SK-N-SH (cell line): ENCODE measurements around the gene LRRN4. TPM values are rescaled to one million over a fixed set of nuclear protein-coding genes. Genes with fewer than 3 reads are reported as not detected.

Experiments
- CTCF ChIA-PET: fragments of 300-600, 350-600 bp; formaldehyde crosslinking; extraction: SDS; loops from one replicate; lab custom pipeline; 2021; lab: Yijun Ruan, JAX
- POLR2A ChIA-PET: fragments of 350-600 bp; sonication (Branson Sonifier 250); formaldehyde crosslinking; extraction: SDS; loops from one replicate; lab custom pipeline; 2020; ENCODE audit warnings: antibody characterized with exemption, inconsistent platforms; lab: Yijun Ruan, JAX
- DNase-seq: peaks from one replicate; pipeline ENCODE4 v3.0.0; 2012
- H2AFZ ChIP-seq: fragments of 200-600 bp; sonication (generic); 2 replicates; pipeline ENCODE4 v1.8.1; 2016; ENCODE audit warnings: antibody characterized with exemption, mild to moderate bottlenecking, low read depth
- H3F3A ChIP-seq: fragments of 200-600 bp; sonication (generic); replicated peaks from 2 replicates; pipeline ENCODE3; 2016; ENCODE audit warnings: antibody characterized with exemption, mild to moderate bottlenecking; ENCODE audit not compliant: insufficient read depth
- H3K27ac ChIP-seq, 2 experiments: fragments of 200-500 bp in 1 of 2; fragments of 200-600 bp in 1 of 2; sonication (Bioruptor generic) in 1 of 2; sonication (generic), shearing (Covaris generic) in 1 of 2; 2 replicates each; pipeline versions ENCODE4 v1.5.1 to v1.6.1; 2014 to 2016; ENCODE audit warnings: low read depth in 2 of 2, inconsistent platforms in 1 of 2, low read length in 1 of 2, mild to moderate bottlenecking in 1 of 2, mixed read lengths in 1 of 2
- H3K27me3 ChIP-seq: fragments of 200-600 bp; sonication (generic), shearing (Covaris generic); 2 replicates; pipeline ENCODE4 v1.6.1; 2016; ENCODE audit warnings: mixed run types; ENCODE audit not compliant: insufficient read depth
- H3K36me3 ChIP-seq, 2 experiments: fragments of 200-500 bp in 1 of 2; fragments of 200-600 bp in 1 of 2; sonication (Bioruptor generic) in 1 of 2; sonication (generic) in 1 of 2; replicated peaks in 1 of 2; 2 replicates each; pipeline versions ENCODE3 to v1.5.1; 2014 to 2016; ENCODE audit warnings: low read length in 1 of 2, mild to moderate bottlenecking in 1 of 2; ENCODE audit not compliant: insufficient read depth in 2 of 2, control insufficient read depth in 1 of 2
- H3K4me1 ChIP-seq, 2 experiments: fragments of 200-500 bp in 1 of 2; fragments of 200-600 bp in 1 of 2; sonication (Bioruptor generic) in 1 of 2; sonication (generic), shearing (Covaris generic) in 1 of 2; 2 replicates each; pipeline versions ENCODE4 v1.5.1 to v1.6.1; 2014 to 2016; ENCODE audit warnings: low read depth in 1 of 2, low read length in 1 of 2, mixed run types in 1 of 2; ENCODE audit not compliant: insufficient read depth in 2 of 2, control insufficient read depth in 1 of 2
- H3K4me2 ChIP-seq: fragments of 200-600 bp; sonication (generic), shearing (Covaris generic); 2 replicates; pipeline ENCODE4 v1.6.1; 2017; ENCODE audit warnings: mixed run types
- H3K4me3 ChIP-seq, 2 experiments: fragments of 200-500 bp in 1 of 2; fragments of 200-600 bp in 1 of 2; sonication (Bioruptor generic) in 1 of 2; sonication (generic), shearing (Covaris generic) in 1 of 2; 2 replicates each; pipeline versions ENCODE4 v1.5.1 to v1.8.1; 2014 to 2016; ENCODE audit warnings: low read depth in 2 of 2, inconsistent platforms in 1 of 2, low read length in 1 of 2, mild to moderate bottlenecking in 1 of 2, mixed read lengths in 1 of 2, moderate library complexity in 1 of 2
- H3K79me2 ChIP-seq: fragments of 200-600 bp; sonication (generic); 2 replicates; pipeline ENCODE4 v1.8.1; 2017; ENCODE audit warnings: mild to moderate bottlenecking; ENCODE audit not compliant: insufficient read depth
- H3K9ac ChIP-seq: fragments of 200-600 bp; sonication (generic); 2 replicates; pipeline ENCODE4 v1.6.1; 2017; ENCODE audit warnings: mixed run types
- H3K9me2 ChIP-seq: fragments of 200-600 bp; sonication (generic); 2 replicates; pipeline ENCODE4 v1.6.1; 2017; ENCODE audit warnings: mixed run types
- H3K9me3 ChIP-seq: fragments of 200-600 bp; sonication (generic); 2 replicates; pipeline ENCODE4 v1.6.1; 2017; ENCODE audit warnings: mixed run types, mild to moderate bottlenecking, moderate library complexity
- H4K20me1 ChIP-seq: fragments of 200-600 bp; sonication (generic); 2 replicates; pipeline ENCODE4 v1.6.1; 2017; ENCODE audit warnings: mild to moderate bottlenecking, mixed run types; ENCODE audit not compliant: insufficient read depth
- CHD2 ChIP-seq: fragments of 150-350 bp; IDR thresholded peaks from 2 replicates; pipeline ENCODE4 v1.6.1; 2018; ENCODE audit warnings: low read length; ENCODE audit not compliant: partially characterized antibody
- CTCF ChIP-seq: fragments of 200-600 bp; sonication (generic); IDR thresholded peaks from 2 replicates; pipeline ENCODE4 v1.6.1; 2017; ENCODE audit warnings: antibody characterized with exemption, mild to moderate bottlenecking, moderate library complexity
- FOXM1 ChIP-seq: IDR thresholded peaks from 2 replicates; pipeline ENCODE4 v1.4.0; 2012; ENCODE audit warnings: low read depth, mild to moderate bottlenecking
- GATA2 ChIP-seq: sonication (generic); formaldehyde crosslinking; IDR thresholded peaks from 2 replicates; pipeline ENCODE4 v1.5.0; 2020; ENCODE audit warnings: mild to moderate bottlenecking, missing genetic modification reagents
- IRF3 ChIP-seq: fragments of 150-350 bp; IDR thresholded peaks from 2 replicates; pipeline ENCODE4 v1.6.1; 2016; ENCODE audit warnings: mild to moderate bottlenecking, low read depth, low read length
- MXI1 ChIP-seq: IDR thresholded peaks from 2 replicates; pipeline ENCODE4 v1.6.1; 2012; ENCODE audit warnings: mild to moderate bottlenecking, low read depth, low read length, improper control_type of control experiment
- NFIC ChIP-seq: IDR thresholded peaks from 2 replicates; pipeline ENCODE4 v1.4.0; 2012; ENCODE audit warnings: borderline replicate concordance
- NRF1 ChIP-seq: IDR thresholded peaks from 2 replicates; pipeline ENCODE4 v1.6.1; 2012; ENCODE audit warnings: low read depth, mild to moderate bottlenecking, low read length
- POLR2AphosphoS5 ChIP-seq: IDR thresholded peaks from 2 replicates; pipeline ENCODE4 v1.6.1; 2012; ENCODE audit warnings: low read depth, low read length
- RAD21 ChIP-seq: IDR thresholded peaks from 2 replicates; pipeline ENCODE4 v1.6.1; 2012; ENCODE audit warnings: mild to moderate bottlenecking, low read length
- RCOR1 ChIP-seq: fragments of 150-350 bp; IDR thresholded peaks from 2 replicates; pipeline ENCODE4 v1.6.1; 2017; ENCODE audit warnings: antibody characterized with exemption, low read length
- RFX5 ChIP-seq: IDR thresholded peaks from 2 replicates; pipeline ENCODE4 v1.6.1; 2012; ENCODE audit warnings: mild to moderate bottlenecking, improper control_type of control experiment, low read length
- SIN3A ChIP-seq: IDR thresholded peaks from 2 replicates; pipeline ENCODE4 v1.6.1; 2012; ENCODE audit warnings: low read depth, mild to moderate bottlenecking, low read length, moderate library complexity, borderline replicate concordance
- SMC3 ChIP-seq: IDR thresholded peaks from 2 replicates; pipeline ENCODE4 v1.6.1; 2012; ENCODE audit warnings: low read depth, low read length, improper control_type of control experiment
- TAF1 ChIP-seq: IDR thresholded peaks from 2 replicates; pipeline ENCODE4 v1.6.1; 2012; ENCODE audit warnings: low read depth, mild to moderate bottlenecking, low read length, moderate library complexity, borderline replicate concordance
- TCF12 ChIP-seq: IDR thresholded peaks from 2 replicates; pipeline ENCODE4 v1.4.0; 2012
- USF1 ChIP-seq: IDR thresholded peaks from 2 replicates; pipeline ENCODE4 v1.4.0; 2012; ENCODE audit warnings: low read depth, borderline replicate concordance
- USF2 ChIP-seq: fragments of 150-350 bp; IDR thresholded peaks from 2 replicates; pipeline ENCODE4 v1.6.1; 2017; ENCODE audit warnings: antibody characterized with exemption, low read length, low read depth, borderline replicate concordance
- ZBTB33 ChIP-seq: IDR thresholded peaks from 2 replicates; pipeline ENCODE4 v1.4.0; 2012; ENCODE audit warnings: low read depth, borderline replicate concordance
- WGBS: methylation state at CpG from one replicate; pipeline ENCODE4 v1.1.6; 2017; ENCODE audit warnings: low lambda C conversion rate; 5-methylcytosine and 5-hydroxymethylcytosine counted together
- polyA plus RNA-seq, 3 experiments: library from polyadenylated mRNA; depleted of rRNA; stranded (reverse); fragments of >200 nt; gene quantifications; 2 replicates each; pipeline ENCODE4 v1.2.3, GENCODE V29; 2012

The LRRN4 gene
- polyA plus RNA-seq, 1 of the 3 experiments (the other 2 are of a cell fraction) = 0.05 TPM

GRCh38 chr20:6075428-6076219, 21.8 kb upstream of the LRRN4 start:
- H3K36me3 ChIP-seq = no peaks in the 10 kb centered on the region
- H3K27ac ChIP-seq = no peak overlapping the region
- H2AFZ ChIP-seq = no peak overlapping the region
- H3K9me2 ChIP-seq = no peaks in the 10 kb centered on the region
- no peak overlapping the region for H3K4me2 ChIP-seq
- H3K27me3 ChIP-seq = no peaks in the 10 kb centered on the region
- ChIA-PET POLR2A (no interaction called here), CTCF (interaction anchor here (1.4 to 6.3 kb wide), 4 partner anchors 9 to 547 kb away, joined by 5 to 84 read pairs (median 8); no protein-coding TSS in a partner anchor)
- no peaks in the 10 kb centered on the region for H3K9me3 ChIP-seq
- no peaks in the 10 kb centered on the region for H3K79me2 ChIP-seq
- H3K4me3 ChIP-seq = no peak overlapping the region
- DNase-seq = no peak
- no peak for TF ChIP-seq POLR2AphosphoS5
- no peak for TF ChIP-seq NFIC
- no peak for TF ChIP-seq GATA2
- TF ChIP-seq TAF1 = no peak
- no peak for TF ChIP-seq ZBTB33
- TF ChIP-seq RFX5 = no peak
- no peak for TF ChIP-seq SIN3A
- TF ChIP-seq CTCF = no peak
- no peak for TF ChIP-seq RAD21
- TF ChIP-seq MXI1 = no peak
- TF ChIP-seq USF1 = no peak
- TF ChIP-seq NRF1 = no peak
- no peak for TF ChIP-seq TCF12
- TF ChIP-seq FOXM1 = no peak
- no peak for TF ChIP-seq RCOR1
- TF ChIP-seq IRF3 = no peak
- TF ChIP-seq USF2 = no peak
- TF ChIP-seq CHD2 = no peak
- no peak for TF ChIP-seq SMC3
- H3F3A ChIP-seq = no peaks in the 10 kb centered on the region
- H3K9ac ChIP-seq = no peak overlapping the region
- peaks cover 0 to 5% of the 10 kb centered on the region in 2 experiments; a peak in 1 of 4 replicates for H3K4me1 ChIP-seq
- WGBS = 76% methylated on average over 8 of the region's 8 CpGs
- H4K20me1 ChIP-seq = no peaks in the 10 kb centered on the region
